Breast epithelium (tissue), 3 donors: Measurements from ENCODE around the gene ALDH2.

Experiments used
- CTCF ChIP-seq, 3 donors: fragments of 450-650 bp; IDR thresholded peaks; one replicate each; pipeline ENCODE4 v1.5.1; 2016 to 2017; ENCODE audit warnings: antibody characterized with exemption in 3 of 3, mild to moderate bottlenecking in 3 of 3, moderate library complexity in 3 of 3
- POLR2A ChIP-seq: fragments of 450-650 bp; IDR thresholded peaks from one replicate; pipeline ENCODE4 v1.6.1; 2016; ENCODE audit warnings: antibody characterized with exemption, mild to moderate bottlenecking, moderate library complexity
- POLR2AphosphoS5 ChIP-seq, 3 donors: sonication (generic); formaldehyde crosslinking; IDR thresholded peaks; one replicate each; pipeline ENCODE4 v1.6.1; 2017; ENCODE audit warnings: antibody characterized with exemption in 3 of 3

GRCh38 chr12:111819191-111820158 is 52.7 kb downstream of the ALDH2 start:
- TF ChIP-seq POLR2AphosphoS5 (IDR thresholded peaks at IDR 0.05) = no peak
- no peak for TF ChIP-seq POLR2A
- TF ChIP-seq CTCF (IDR thresholded peaks at IDR 0.05) = no peak
